Fibroblast of skin of abdomen (primary cell): ENCODE data around the gene PUM1.
"Not testable (repeated sequence)": the region's sequence is repeated elsewhere in the genome, so short reads cannot be mapped to it uniquely, and the experiment has no call there.

Experiments
- DNase-seq: peaks from one replicate; pipeline ENCODE4 v3.0.0-alpha.2; 2013

PUM1 gene

DNA sequence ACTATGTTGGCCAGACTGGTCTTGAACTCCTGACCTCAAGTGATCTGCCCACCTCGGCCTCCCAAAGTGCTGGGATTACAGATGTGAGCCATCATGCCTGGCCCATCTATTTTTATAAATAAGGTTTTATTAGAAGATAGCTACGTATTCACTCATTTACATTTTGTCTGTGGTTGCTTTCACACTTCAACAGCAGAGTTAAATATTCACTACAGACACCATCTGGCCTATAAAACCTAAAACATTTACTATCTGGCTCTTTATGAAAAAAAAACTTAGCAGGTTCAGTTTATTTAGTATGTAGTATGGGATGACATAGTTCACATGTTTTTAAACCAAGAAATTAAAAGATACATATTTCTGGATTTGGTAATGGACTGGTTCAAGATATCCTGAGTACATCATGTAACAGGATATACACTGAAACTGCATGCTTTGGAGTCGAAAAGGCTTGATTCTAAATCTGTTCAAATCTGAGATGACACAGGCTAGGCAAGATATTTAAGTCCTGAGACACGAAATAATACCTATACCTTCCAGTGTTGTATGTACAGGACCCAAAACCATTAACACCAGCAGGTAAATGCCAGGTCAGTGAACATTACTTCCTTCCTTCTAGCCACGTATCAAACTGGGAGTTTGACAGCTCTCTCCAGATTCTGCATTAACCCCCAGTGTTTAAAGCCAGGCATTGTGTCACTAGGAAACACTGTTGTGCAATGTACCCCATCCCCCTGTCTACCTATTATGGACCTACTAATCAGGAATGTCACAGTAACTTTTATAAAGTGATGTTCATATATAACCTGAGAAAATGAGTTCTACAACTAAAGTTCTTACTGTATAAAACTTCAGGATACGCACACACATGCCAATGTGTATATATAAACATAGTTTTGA, 102.7 kb downstream of the PUM1 start:
- DNase-seq: no peak

DNA sequence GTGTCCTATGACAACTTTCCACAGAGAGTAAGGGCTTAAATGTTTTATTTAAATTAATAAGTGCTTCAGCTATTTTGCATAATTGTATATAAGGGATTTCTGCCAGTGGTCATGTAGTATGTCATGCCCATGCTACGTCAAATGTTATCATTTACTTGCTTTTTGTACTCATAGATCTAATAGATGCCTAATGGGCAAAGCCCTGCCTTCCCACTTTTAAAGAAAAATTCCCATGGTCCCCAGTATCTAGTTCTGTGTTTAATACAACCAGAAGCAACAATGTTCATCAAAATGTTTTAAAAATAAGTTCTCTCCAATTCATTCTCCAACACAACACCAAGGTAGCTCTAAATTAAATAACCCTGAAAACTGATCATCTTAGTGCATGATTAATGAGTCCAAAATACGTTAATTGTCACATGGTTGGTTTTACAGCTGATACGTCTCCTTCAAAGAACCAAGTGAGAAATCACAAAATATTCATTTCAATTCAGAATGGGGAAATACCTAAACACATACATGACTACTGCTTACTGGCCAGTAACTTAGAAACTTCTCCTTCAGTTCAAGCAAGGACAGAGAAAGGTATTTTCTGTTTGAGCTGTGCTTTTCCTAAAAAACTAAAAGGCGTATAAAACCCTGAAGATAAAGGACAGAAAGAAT, 107.8 kb downstream of the PUM1 start:
- DNase-seq: no peak

DNA sequence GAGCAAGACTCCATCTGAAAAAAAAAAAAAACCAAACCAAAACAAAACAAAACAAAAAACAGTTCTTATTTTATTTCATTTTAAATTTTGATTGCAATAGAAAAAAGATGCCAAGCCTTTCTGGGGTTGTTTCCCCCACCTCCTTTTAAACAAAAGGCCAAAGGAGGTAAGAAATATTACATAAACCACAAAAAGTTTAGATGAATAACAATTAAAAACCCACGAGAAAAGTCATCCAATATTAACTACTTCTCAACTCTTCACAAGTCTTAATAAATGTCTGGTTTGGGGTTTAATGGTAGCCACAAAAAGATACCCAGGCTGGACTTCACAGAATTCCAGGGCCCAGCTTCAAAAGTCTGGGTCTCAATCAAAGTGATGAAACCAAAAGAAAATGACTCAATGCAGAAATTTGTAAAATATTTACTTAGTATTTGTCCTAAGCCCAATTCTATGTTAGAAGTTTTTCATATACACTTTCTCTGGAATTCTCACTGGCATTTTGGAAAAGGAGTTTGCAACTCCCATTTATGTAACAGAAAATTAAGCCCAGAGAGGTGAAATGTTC, 110.0 kb downstream of the PUM1 start:
- peak; percentile 83 for DNase-seq

DNA sequence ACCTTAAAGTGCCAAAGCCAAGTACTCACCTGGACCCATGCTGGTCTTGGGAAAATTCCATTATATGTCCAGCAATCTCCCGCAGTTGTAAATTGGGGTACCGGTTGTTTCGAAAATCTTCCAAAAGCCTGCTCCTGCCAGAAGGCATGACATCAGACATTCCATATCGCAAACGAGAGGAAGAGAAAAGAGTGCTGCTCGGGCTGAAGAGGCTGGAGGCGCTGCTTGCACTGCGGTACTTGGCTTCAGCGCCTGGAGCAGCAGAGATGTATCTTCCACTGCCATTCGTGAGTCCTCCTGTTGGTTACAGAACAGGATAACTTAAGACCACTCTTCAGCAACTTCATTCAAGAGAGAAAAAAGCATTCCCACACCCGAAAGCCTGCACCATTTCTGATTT, 111.8 kb downstream of the PUM1 start:
- no peak for DNase-seq

DNA sequence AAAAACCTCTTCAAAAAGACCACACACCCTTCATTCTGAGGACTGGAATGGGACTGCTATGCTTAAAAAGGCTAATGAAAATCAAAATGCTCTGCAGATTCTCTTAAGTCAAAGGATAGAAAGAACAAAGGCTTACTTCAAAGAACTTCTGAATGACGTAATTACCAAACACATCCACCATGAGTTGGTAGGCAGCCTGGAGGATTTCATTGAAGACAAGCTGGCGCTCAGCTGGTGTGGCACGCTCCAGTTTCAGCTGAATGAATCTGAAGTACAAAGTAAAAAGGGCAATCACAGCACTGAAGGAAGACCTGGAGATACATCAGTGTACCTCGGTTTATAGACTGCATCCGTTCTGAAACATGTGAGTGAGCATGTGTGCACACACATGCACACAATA, 113.4 kb downstream of the PUM1 start:
- DNase-seq: no peak

DNA sequence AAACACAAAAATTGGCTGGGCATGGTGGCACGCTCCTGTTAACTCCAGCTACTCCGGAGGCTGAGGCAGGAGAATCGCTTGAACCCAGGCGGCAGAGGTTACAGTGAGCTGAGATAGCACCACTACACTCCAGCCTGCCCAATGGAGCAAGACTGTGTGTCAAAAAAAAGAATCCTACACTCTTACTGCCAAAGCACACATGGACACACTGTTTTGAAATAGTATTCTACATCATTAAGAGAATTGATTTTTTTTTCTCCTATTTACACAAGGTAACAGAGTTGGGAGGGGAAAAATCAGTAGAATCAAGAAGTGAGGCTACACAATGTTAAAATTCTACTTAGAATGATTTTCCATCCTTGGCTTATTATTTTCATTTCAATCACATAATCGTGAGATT, 114.8 kb downstream of the PUM1 start:
- DNase-seq: no peak

DNA sequence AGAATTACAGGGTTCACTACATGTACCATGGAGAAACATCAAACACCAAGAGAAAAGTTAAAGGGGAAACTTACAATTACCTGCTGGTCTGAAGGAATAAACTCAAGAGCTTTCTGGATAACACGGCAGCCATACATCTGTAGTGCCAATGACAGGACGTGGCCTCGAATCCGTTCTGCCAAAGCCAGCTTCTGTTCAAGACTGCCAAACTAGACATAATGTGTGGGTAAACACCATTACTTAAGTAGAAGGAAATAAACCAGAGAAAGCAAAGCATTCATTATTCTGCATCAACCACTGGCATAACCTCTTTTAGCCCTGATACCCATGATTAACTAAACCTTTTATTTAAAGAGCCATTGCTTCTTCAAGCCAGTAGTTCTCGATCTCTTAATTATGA, 115.5 kb downstream of the PUM1 start:
- no peak for DNase-seq

DNA sequence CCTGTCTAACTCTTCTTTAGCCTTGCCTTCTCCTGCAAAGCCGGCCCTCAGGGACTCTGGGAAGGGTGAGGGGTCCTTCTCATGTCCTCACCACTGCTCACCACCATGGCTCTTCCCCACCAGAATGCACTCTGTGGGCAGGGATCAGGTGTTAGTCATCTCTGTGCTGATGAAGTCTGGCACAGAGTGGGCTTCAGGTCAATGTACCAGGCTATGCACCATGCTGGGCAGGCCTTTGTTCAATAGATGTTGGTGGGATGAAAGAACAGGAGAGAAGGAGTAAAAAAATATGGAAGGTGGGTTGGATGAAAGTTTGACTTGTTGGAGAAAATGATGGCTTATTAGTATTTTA, 116.1 kb downstream of the PUM1 start:
- DNase-seq: not testable (repeated sequence)

DNA sequence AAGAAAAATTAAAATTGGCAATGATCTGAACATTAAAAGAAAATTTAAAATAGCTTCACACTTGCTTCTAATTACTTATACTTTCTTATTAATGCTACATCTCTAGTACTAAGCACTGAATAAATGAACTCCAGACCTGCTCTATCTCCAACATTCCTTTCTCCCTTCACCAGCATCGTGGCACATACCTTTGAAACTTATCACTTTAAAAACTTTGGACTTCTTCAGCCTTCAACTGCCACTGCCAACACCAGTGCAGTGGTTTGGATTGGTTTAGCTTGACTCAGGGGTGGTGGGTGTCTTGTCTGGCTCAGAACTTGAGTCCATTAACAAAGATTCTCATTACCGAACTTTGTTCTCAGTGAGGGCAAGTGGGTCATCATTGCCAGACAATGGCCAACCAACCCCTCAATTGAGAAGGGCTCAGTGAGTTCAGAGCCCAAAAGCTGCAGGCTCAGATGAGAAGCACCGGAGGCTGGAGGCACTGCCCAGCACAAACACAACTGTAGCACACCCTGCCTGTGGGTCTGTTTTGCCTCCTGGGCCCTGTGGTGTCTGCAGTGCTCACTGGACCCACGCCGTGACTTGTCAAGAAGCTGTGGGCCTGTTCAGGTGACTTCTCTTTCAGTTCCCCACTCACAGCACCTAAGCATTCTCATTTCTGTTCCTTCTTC, 116.6 kb downstream of the PUM1 start:
- DNase-seq: peak; percentile 67

DNA sequence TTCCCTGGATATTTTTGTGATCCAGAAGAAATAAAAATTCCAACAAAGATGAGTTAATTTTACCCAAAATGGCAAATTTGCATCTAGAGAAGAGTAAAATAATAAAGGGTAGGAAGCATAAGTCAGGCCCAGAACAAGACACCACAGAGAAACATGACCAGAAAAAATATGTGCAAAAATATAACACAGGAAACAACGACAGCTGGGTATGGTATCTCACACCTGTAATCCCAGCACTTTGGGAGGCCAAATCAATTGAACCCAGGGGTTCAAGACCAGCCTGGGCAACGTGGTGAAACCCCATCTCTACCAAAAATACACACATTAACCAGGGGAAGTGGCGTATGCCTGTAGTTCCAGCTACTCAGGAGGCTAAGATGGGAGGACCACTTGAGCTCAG, 117.2 kb downstream of the PUM1 start:
- DNase-seq: no peak

DNA sequence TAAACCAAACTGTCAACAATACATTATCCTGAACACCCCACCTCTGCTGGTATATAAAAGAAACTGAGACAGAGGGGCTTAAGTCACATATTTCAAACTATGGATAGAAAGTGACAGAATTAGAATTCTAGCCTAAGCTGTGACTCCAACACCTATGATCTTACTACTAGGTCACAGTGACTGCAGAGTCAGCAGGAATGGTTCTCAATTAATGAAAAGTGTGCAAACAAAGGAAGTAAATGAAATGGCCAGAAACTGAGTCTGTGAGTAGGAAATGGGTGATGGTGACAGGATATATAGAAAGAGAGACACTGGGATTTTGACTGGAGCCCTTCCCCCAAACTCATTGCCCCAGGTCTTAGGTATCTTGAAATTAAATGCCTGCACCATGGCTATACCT, 118.3 kb downstream of the PUM1 start:
- DNase-seq: no peak

DNA sequence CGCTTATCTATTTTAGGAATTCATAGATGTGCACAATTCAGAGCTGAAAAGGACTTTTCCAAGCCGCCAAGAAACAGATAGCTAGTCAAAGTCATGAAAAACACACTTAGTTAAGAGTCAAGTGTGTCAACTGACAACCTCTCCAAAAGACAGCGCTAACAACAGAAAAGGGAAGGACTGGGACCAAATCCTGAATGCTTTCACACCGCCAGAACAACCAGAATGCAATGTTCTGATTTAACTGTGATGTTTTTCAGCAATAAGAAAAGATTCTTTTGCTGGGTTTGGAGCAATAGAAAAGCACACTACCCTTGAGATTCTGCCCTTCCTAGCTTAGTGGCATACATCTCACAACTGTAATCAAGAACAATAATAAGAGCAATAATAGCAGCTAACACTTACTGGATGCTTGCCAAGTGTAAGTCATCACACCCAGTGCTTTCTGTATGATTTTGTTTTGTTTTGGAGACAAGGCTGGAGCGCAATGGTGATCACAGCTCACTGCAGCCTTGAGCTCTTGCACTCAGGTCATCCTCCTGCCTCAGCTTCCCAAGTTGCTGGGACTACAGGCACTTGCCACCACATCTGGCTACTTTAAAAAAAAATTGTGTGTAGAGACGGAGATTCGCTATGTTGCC, 123.1 kb downstream of the PUM1 start:
- no peak for DNase-seq

DNA sequence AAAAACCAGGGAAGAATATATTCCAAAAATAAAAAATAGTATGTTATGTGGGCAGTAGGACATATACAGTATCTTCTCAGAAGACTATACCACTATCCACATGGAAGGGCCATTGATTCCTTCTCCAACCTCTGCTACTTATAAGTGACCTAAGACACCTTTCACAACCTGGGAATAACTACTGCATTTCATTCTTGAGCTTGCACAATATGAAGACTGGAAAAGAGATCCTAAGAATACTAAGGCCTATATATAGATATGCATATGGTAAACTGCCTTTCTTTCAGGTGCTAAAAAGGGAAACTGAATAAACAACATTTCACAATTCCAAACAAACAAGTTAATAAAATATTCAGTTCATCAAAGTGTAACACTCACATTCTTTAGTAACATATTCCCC, 125.0 kb downstream of the PUM1 start:
- DNase-seq: no peak

DNA sequence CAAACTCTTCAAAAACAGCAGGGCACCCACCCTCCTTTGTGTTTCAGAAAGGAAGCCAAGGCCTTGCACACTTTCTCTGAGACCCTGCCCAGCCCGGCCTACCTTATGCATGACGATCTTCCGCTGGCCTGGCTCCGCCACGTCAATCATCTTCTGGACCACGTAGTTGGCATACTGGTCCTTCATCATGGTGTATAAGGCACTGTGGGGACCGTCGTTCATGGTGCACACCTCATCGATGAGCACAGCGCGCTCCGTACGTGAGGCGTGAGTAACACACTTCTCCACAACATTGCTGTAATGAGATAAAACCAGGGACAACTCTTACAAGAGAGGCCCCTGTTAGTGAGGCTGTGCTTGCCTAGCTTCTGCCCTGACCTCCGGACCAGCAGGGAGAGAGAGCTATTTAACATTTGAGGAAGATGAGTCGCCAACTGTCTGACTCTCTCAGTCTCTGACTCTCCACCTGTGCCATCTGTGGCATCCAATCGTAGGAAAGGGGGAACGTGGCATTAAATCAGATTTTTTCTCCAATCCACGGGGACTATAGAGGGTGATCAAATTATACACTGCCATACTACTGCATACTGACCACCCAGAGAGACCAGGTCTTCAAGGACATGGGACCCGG, 128.9 kb downstream of the PUM1 start:
- DNase-seq: no peak

DNA sequence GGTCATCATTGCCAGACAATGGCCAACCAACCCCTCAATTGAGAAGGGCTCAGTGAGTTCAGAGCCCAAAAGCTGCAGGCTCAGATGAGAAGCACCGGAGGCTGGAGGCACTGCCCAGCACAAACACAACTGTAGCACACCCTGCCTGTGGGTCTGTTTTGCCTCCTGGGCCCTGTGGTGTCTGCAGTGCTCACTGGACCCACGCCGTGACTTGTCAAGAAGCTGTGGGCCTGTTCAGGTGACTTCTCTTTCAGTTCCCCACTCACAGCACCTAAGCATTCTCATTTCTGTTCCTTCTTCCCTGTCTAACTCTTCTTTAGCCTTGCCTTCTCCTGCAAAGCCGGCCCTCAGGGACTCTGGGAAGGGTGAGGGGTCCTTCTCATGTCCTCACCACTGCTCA, 129.8 kb downstream of the PUM1 start:
- DNase-seq: not testable (repeated sequence)

DNA sequence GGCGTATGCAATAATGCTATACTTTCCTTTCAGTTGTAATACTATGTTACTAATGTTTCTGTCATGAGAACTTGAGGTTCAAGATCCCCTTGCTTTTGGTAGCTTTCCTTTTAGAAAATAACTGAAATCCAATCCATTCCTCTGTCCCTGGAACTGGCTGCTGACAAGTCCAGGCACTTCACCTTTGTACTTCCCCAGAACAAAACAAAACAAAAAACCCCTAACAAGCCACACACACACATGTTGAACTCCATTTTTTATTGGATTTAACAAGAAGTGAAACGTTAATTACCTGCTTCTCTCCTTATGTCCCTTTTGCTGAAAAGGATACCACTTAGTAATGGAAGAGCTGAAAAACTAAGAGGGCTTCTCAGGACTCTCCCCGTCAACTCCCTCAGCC, 130.9 kb downstream of the PUM1 start:
- DNase-seq: no peak

DNA sequence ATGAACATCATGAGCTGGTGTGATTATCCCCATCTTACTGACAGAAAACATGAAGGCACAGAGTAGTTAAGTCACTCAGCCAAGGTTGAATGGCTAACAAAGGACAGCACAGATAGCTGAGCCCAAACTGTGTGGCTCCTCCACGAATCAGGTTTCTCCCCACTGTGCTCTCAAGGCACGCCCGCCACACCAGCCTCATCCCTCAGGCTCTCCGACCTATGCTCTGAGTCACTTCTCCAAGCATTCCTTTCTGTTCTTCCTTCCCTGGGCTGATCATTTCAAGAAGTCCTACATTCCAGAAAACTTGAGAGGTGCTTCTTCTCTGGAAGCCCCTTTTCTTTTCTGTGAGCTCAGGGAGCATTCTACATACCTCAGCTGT, 131.7 kb downstream of the PUM1 start:
- DNase-seq: peak; percentile 75

DNA sequence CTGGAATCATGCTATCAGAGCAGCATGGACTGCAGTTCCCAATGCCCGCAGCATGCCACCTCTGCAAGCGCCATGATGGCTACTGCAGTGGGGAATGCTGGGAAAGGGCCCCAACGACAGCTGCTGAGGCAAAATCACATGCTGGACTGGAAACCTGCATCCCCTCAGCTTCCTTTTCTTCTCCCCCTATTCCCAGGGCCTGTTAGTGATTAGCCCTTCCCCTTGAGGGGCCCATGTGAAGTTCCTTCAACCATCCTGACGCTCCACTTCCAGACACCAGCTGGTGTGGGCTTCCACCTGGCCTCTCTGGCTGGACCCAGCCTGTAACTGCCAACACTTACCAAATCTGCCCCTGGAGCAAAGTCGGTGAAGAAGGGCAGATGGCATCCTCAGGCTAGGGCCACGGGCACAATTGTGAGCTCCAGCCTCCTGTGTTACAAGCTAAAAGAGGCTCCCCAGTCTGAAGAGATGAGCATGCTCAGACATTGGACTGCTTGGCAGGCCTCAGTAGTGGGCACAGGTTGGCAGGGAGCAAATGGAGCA, 134.8 kb downstream of the PUM1 start:
- DNase-seq: no peak

DNA sequence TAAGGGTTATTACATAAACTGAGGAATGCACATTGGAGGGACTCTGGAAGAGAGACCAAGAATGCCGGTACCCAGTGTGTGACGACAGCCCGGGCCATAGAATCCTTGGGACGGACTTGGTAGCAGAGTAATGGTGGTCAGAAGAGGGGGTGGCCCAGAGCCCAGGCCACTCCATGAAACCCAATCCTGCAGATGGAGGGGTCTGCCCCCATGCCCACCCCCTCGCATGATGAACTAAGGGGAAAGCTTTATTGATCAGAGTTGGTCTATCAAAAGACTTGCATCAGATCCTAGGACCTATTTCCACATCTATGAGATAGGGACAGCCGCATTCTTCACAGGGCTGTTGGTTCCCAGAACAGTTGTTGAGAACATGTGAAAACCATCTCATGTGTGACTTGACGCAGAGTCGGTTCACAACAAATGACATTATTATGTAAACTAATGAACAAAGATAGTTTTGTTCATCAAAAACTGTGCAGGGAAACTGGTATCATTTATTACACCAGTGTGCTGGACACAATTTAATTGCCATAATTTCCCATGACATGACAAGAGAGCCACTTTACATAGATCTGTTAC, 135.5 kb downstream of the PUM1 start:
- DNase-seq: no peak

DNA sequence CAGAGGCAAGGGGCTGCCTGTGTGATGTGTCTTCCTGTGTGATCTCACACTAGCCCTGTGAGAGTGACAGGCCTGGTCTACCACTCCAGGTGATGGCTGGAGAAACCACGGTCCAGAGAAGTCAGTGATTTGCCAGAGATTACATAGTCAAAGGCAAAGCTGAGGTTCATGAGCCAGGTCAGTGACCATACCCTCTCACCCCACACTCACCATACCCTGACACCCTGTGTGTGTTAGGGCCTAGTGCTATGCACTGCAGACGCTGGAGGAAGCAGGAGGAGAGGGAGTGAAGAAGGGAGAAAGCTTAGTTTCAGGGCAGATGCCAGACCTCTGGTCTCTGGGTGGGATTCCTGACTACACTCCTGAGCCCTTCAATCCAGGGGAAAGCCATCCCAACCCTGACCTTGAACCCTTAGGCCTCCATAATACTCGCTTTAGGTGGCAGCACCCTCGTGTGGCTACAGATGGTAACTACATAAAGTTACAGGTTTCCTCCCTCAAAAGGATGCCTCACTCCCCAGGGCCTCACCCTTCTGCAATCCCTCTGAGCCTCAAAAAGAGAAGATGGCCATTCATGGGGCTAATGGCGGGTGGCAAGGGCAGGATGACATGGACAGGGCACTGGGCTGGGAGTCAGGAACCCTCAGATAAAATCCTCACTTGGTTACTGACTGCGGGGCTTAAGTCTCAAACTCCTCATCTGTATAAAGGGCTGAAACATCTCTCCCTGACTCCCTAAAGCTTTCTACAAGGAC, 136.2 kb downstream of the PUM1 start:
- peak; percentile 39 for DNase-seq

DNA sequence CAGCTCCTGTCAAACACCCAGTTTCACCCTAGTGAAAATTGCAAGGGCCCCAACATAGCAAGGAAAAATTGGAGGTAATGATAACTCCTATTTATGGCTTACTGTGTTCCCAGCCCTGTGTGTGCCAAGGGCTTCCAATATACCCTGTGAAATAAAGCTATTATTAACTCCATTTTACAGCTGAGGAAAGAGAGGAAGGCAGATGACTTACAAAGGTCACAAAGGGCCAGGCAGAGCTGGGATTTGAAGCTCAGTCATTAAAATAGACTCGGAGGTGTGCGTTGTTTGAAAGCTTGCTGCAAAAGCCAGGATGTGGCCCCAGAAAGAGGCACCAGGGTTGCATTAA, 136.8 kb downstream of the PUM1 start:
- DNase-seq: no peak
